Fibroblast of the aortic adventitia (primary cell): ENCODE data around the gene SLC26A4. TPM values are rescaled to one million over a fixed set of nuclear protein-coding genes. Genes with fewer than 3 reads are reported as not detected.

Source experiments
- DNase-seq: peaks from one replicate; pipeline ENCODE4 v3.0.0-alpha.2; 2010; ENCODE audit warnings: low read depth
- H3K4me3 ChIP-seq: 2 replicates; pipeline ENCODE4 v1.5.1; 2011; ENCODE audit warnings: low read depth, mild to moderate bottlenecking, control low read depth, low read length, moderate library complexity
- CTCF ChIP-seq: IDR thresholded peaks from 2 replicates; pipeline ENCODE4 v1.5.1; 2011; ENCODE audit warnings: mild to moderate bottlenecking, low read length, control low read depth, inconsistent platforms; ENCODE audit not compliant: insufficient read depth
- total RNA-seq: library from RNA; depleted of rRNA; stranded (reverse); fragments of >200 nt; gene quantifications from 2 replicates; pipeline ENCODE4 v1.2.3, GENCODE V29; 2012; ENCODE audit warnings: low replicate concordance

The SLC26A4 gene
- total RNA-seq, 1 donor = 1.8 TPM

GRCh38 chr7:107652642-107653041, 8.0 kb upstream of the SLC26A4 start:
- no peak overlapping the region for H3K4me3 ChIP-seq
- no peak for DNase-seq
- TF ChIP-seq CTCF = no peak

- TF ChIP-seq CTCF = no peak
- DNase-seq = peak; percentile 64
- H3K4me3 ChIP-seq = no peak overlapping the region
Measured at GRCh38 chr7:107658467-107658866, 2.2 kb upstream of the SLC26A4 start.

- peak; percentile 90 for DNase-seq
- no peak for TF ChIP-seq CTCF
- no peak overlapping the region for H3K4me3 ChIP-seq
Measured at GRCh38 chr7:107659666-107660065, 962 bp upstream of the SLC26A4 start.

GRCh38 chr7:107661081-107661864, 645 bp downstream of the SLC26A4 start:
- peak overlapping the region; percentile 68 for H3K4me3 ChIP-seq
- DNase-seq = peak; percentile 35
- peak; percentile 10 for TF ChIP-seq CTCF

GRCh38 chr7:107661865-107662379, 1.3 kb downstream of the SLC26A4 start:
- peak overlapping the region; percentile 68 for H3K4me3 ChIP-seq
- no peak for DNase-seq
- no peak for TF ChIP-seq CTCF

- no peak overlapping the region for H3K4me3 ChIP-seq
- TF ChIP-seq CTCF = no peak
- DNase-seq = no peak
Measured at GRCh38 chr7:107663196-107663595, 2.6 kb downstream of the SLC26A4 start.
